ENCODE data around the gene USP30. TPM values are rescaled to one million over a fixed set of nuclear protein-coding genes. Genes with fewer than 3 reads are reported as not detected.
"Not testable (repeated sequence)": the region's sequence is repeated elsewhere in the genome, so short reads cannot be mapped to it uniquely, and the experiment has no call there.

USP30 gene
- polyA plus RNA-seq, 1 donor from 2014 or later, result 16.0 TPM

- Mint-ChIP-seq H3K27me3 (peaks cover 10% of the 10 kb centered on the region), H3K36me3 (no peaks in the 10 kb centered on the region)
Observed at GRCh38 chr12:109033239-109034196, 18.9 kb upstream of the USP30 start.

GRCh38 chr12:109036975-109037374 lies 15.4 kb upstream of the USP30 start:
- Mint-ChIP-seq H3K36me3 (no peaks in the 10 kb centered on the region), H3K27ac (no peak overlapping the region), H3K4me1 (no peaks in the 10 kb centered on the region), H3K9me3 (peaks cover 9 to 16% (median 16%) of the 10 kb centered on the region in 3 donors), H3K27me3 (peaks cover 15% of the 10 kb centered on the region), H3K4me3 (no peak overlapping the region)

More at GRCh38 chr12:109033239-109034196, 18.9 kb upstream of the USP30 start:
- Mint-ChIP-seq H3K9me3 (peaks cover 7 to 16% (median 12%) of the 10 kb centered on the region in 3 donors), H3K4me1 (no peaks in the 10 kb centered on the region), H3K27ac (no peak overlapping the region), H3K4me3 (no peak overlapping the region)

- Mint-ChIP-seq H3K36me3 (no peaks in the 10 kb centered on the region), H3K4me3 (peak overlapping the region in 1 of 4 donors; percentile 61), H3K27me3 (peaks cover 19% of the 10 kb centered on the region), H3K9me3 (peaks cover 0 to 2% (median 0%) of the 10 kb centered on the region in 3 donors), H3K4me1 (peaks cover 0 to 2% (median 0%) of the 10 kb centered on the region in 3 donors), H3K27ac (no peak overlapping the region)
Observed at GRCh38 chr12:109044241-109044640, 8.1 kb upstream of the USP30 start.

GRCh38 chr12:109047081-109047805 lies 5.1 kb upstream of the USP30 start:
- H3K36me3 Mint-ChIP-seq, result no peaks in the 10 kb centered on the region
- H3K4me1 Mint-ChIP-seq, result peaks cover 5 to 6% (median 6%) of the 10 kb centered on the region in 3 donors
- H3K4me3 Mint-ChIP-seq, result peak overlapping the region in 1 of 4 donors; percentile 58
- H3K27ac Mint-ChIP-seq, result no peak overlapping the region
- no peaks in the 10 kb centered on the region for H3K9me3 Mint-ChIP-seq
- H3K27me3 Mint-ChIP-seq, result peaks cover 7% of the 10 kb centered on the region

GRCh38 chr12:109048706-109049105 lies 3.7 kb upstream of the USP30 start:
- H3K36me3 Mint-ChIP-seq, H3K9me3 Mint-ChIP-seq, H3K27me3 Mint-ChIP-seq, H3K27ac Mint-ChIP-seq: not testable (repeated sequence)
- peak overlapping the region in 1 of 4 donors; percentile 47 for H3K4me3 Mint-ChIP-seq
- H3K4me1 Mint-ChIP-seq, result peaks cover 7 to 14% (median 7%) of the 10 kb centered on the region in 3 donors

- H3K4me3 Mint-ChIP-seq, H3K27me3 Mint-ChIP-seq, H3K9me3 Mint-ChIP-seq, H3K36me3 Mint-ChIP-seq: not testable (repeated sequence)
- Mint-ChIP-seq H3K4me1 (peaks cover 9 to 18% (median 12%) of the 10 kb centered on the region in 3 donors), H3K27ac (peak overlapping the region in 1 of 3 donors; percentile 46)
Observed at GRCh38 chr12:109049794-109050193, 2.6 kb upstream of the USP30 start.

GRCh38 chr12:109052097-109052413 lies 321 bp upstream of the USP30 start:
- Mint-ChIP-seq H3K36me3 (peaks cover 3% of the 10 kb centered on the region), H3K27ac (peak overlapping the region; percentile 14 to 97 (median 77)), H3K27me3 (no peaks in the 10 kb centered on the region), H3K4me1 (peaks cover 9 to 18% (median 12%) of the 10 kb centered on the region in 3 donors), H3K4me3 (peak overlapping the region; percentile 87 to 100 (median 96)), H3K9me3 (no peaks in the 10 kb centered on the region)

- Mint-ChIP-seq H3K27me3 (no peaks in the 10 kb centered on the region), H3K4me3 (peak overlapping the region; percentile 87 to 100 (median 96)), H3K9me3 (no peaks in the 10 kb centered on the region), H3K36me3 (peaks cover 3% of the 10 kb centered on the region), H3K4me1 (peaks cover 9 to 18% (median 12%) of the 10 kb centered on the region in 3 donors), H3K27ac (peak overlapping the region; percentile 77 to 97 (median 93))
Observed at GRCh38 chr12:109053382-109054123, 1.2 kb downstream of the USP30 start.

- Mint-ChIP-seq H3K4me3 (peak overlapping the region; percentile 87 to 100 (median 96)), H3K27ac (peak overlapping the region; percentile 77 to 97 (median 93)), H3K4me1 (peaks cover 8 to 18% (median 12%) of the 10 kb centered on the region in 3 donors)
- H3K9me3 Mint-ChIP-seq, H3K27me3 Mint-ChIP-seq, H3K36me3 Mint-ChIP-seq: not testable (repeated sequence)
Observed at GRCh38 chr12:109054124-109054513, 1.7 kb downstream of the USP30 start.

GRCh38 chr12:109054520-109054919 lies 2.1 kb downstream of the USP30 start:
- H3K27me3 Mint-ChIP-seq, result no peaks in the 10 kb centered on the region
- H3K4me3 Mint-ChIP-seq, result peak overlapping the region in 1 of 4 donors; percentile 33
- peak overlapping the region in 2 of 3 donors; percentile 77 to 93 for H3K27ac Mint-ChIP-seq
- no peaks in the 10 kb centered on the region for H3K9me3 Mint-ChIP-seq
- peaks cover 7 to 18% (median 12%) of the 10 kb centered on the region in 3 donors for H3K4me1 Mint-ChIP-seq
- peaks cover 3% of the 10 kb centered on the region for H3K36me3 Mint-ChIP-seq

- H3K36me3 Mint-ChIP-seq, result peaks cover 3% of the 10 kb centered on the region
Observed at GRCh38 chr12:109056891-109057290, 4.5 kb downstream of the USP30 start.

GRCh38 chr12:109057376-109057775 lies 5.0 kb downstream of the USP30 start:
- Mint-ChIP-seq H3K9me3 (no peaks in the 10 kb centered on the region), H3K4me1 (peaks cover 3 to 11% (median 6%) of the 10 kb centered on the region in 3 donors), H3K4me3 (no peak overlapping the region), H3K27ac (no peak overlapping the region), H3K36me3 (peaks cover 3% of the 10 kb centered on the region), H3K27me3 (no peaks in the 10 kb centered on the region)

More at GRCh38 chr12:109056891-109057290, 4.5 kb downstream of the USP30 start:
- no peak overlapping the region for H3K27ac Mint-ChIP-seq
- H3K4me3 Mint-ChIP-seq, result no peak overlapping the region
- peaks cover 5 to 16% (median 10%) of the 10 kb centered on the region in 3 donors for H3K4me1 Mint-ChIP-seq
- no peaks in the 10 kb centered on the region for H3K9me3 Mint-ChIP-seq
- H3K27me3 Mint-ChIP-seq, result no peaks in the 10 kb centered on the region

- Mint-ChIP-seq H3K4me3 (no peak overlapping the region), H3K36me3 (peaks cover 8% of the 10 kb centered on the region), H3K27me3 (no peaks in the 10 kb centered on the region), H3K9me3 (no peaks in the 10 kb centered on the region), H3K27ac (no peak overlapping the region), H3K4me1 (peaks cover 3 to 7% (median 3%) of the 10 kb centered on the region in 3 donors)
Observed at GRCh38 chr12:109058773-109059172, 6.4 kb downstream of the USP30 start.

GRCh38 chr12:109064143-109064542 lies 11.8 kb downstream of the USP30 start:
- Mint-ChIP-seq H3K4me1 (peaks cover 0 to 3% (median 1%) of the 10 kb centered on the region in 3 donors), H3K36me3 (peaks cover 10% of the 10 kb centered on the region), H3K27ac (no peak overlapping the region), H3K4me3 (no peak overlapping the region), H3K9me3 (no peaks in the 10 kb centered on the region), H3K27me3 (no peaks in the 10 kb centered on the region)
